HCT116 (cell line): ENCODE data around the gene AWAT2. TPM values are rescaled to one million over a fixed set of nuclear protein-coding genes. Genes with fewer than 3 reads are reported as not detected.

Experiments
- ATAC-seq: fragments of 200-7000 bp; cut with Tn5 transposase; 2 replicates; pipeline ENCODE4 v1.9.1; 2020; ENCODE audit warnings: mild to moderate bottlenecking, moderate library complexity
- BruUV-seq: library from RNA; stranded (reverse); fragments of 400-500 nt; replicated peaks from 2 replicates; lab custom pipeline; 2021; lab: Mats Ljungman, UMichigan
- CTCF ChIA-PET: fragments of 300-600 bp; sonication (Branson Sonifier 250); formaldehyde crosslinking; loops from one replicate; lab custom pipeline; 2021; ENCODE audit warnings: antibody characterized with exemption; lab: Charles Lee
- POLR2A ChIA-PET: fragments of 300-600, 350-600 bp; sonication (Branson Sonifier 250); formaldehyde crosslinking; loops from one replicate; lab custom pipeline; 2021; ENCODE audit warnings: antibody characterized with exemption; lab: Charles Lee
- RAD21 ChIA-PET, 2 experiments: fragments of 300-600 bp; sonication (Branson Sonifier 250); formaldehyde crosslinking; loops; one replicate each; lab custom pipeline; 2023; ENCODE audit warnings: low total read pairs in 2 of 2; ENCODE audit not compliant: uncharacterized antibody in 2 of 2, unreplicated experiment in 2 of 2, low non-redundant PET in 1 of 2; lab: Charles Lee
- DNase-seq: peaks from one replicate; pipeline ENCODE4 v3.0.0-alpha.2; 2010; ENCODE audit warnings: low read depth, low spot score
- H2AFZ ChIP-seq: fragments of 200-600 bp; shearing (Covaris generic), sonication (generic); 2 replicates; pipeline ENCODE4 v1.6.1; 2017; ENCODE audit warnings: low read depth, mixed run types, mixed read lengths, antibody characterized with exemption, low read length; ENCODE audit not compliant: poor library complexity, severe bottlenecking
- H3K27ac ChIP-seq: 2 replicates; pipeline ENCODE4 v1.5.1; 2012; ENCODE audit warnings: low read depth, low read length
- H3K27me3 ChIP-seq: fragments of 200-600 bp; sonication (generic); 2 replicates; pipeline ENCODE4 v1.6.1; 2016; ENCODE audit warnings: mixed run types, low read length, mixed read lengths; ENCODE audit not compliant: insufficient read depth
- H3K36me3 ChIP-seq, 2 experiments: fragments of 200-500 bp in 1 of 2; fragments of 200-600 bp in 1 of 2; sonication (Bioruptor generic) in 1 of 2; sonication (generic) in 1 of 2; 2 replicates each; pipeline versions ENCODE4 v1.5.1 to v1.6.1; 2014 to 2016; ENCODE audit warnings: low read length in 2 of 2, inconsistent platforms in 1 of 2, mixed read lengths in 1 of 2, mixed run types in 1 of 2; ENCODE audit not compliant: insufficient read depth in 2 of 2, control insufficient read depth in 1 of 2
- H3K4me1 ChIP-seq, 2 experiments: fragments of 200-600 bp in 1 of 2; sonication (generic) in 1 of 2; 2 replicates each; pipeline versions ENCODE4 v1.5.1 to v1.6.1; 2012 to 2017; ENCODE audit warnings: low read length in 2 of 2, inconsistent platforms in 1 of 2, mild to moderate bottlenecking in 1 of 2, mixed read lengths in 1 of 2, mixed run types in 1 of 2, moderate library complexity in 1 of 2; ENCODE audit not compliant: insufficient read depth in 2 of 2, control insufficient read depth in 1 of 2
- H3K4me2 ChIP-seq: fragments of 200-600 bp; sonication (generic); 2 replicates; pipeline ENCODE4 v1.6.1; 2017; ENCODE audit warnings: mixed run types, low read length, mixed read lengths
- H3K4me3 ChIP-seq, 2 experiments: fragments of 200-600 bp in 1 of 2; sonication (generic) in 1 of 2; replicated peaks in 1 of 2; 2 replicates each; pipeline ENCODE4 v1.5.1; 2011 to 2016; ENCODE audit warnings: low read length in 2 of 2, control low read depth in 1 of 2, low read depth in 1 of 2, mild to moderate bottlenecking in 1 of 2, mixed read lengths in 1 of 2, mixed run types in 1 of 2
- H3K79me2 ChIP-seq: fragments of 200-600 bp; sonication (generic); 2 replicates; pipeline ENCODE4 v1.6.1; 2017; ENCODE audit warnings: mild to moderate bottlenecking, mixed run types, low read length, moderate library complexity, mixed read lengths; ENCODE audit not compliant: insufficient read depth
- H3K9ac ChIP-seq: fragments of 200-600 bp; sonication (generic); 2 replicates; pipeline ENCODE4 v1.6.1; 2016; ENCODE audit warnings: low read length, mixed read lengths
- H3K9me2 ChIP-seq: fragments of 200-600 bp; sonication (generic), shearing (Covaris generic); 2 replicates; pipeline ENCODE4 v1.6.1; 2017; ENCODE audit warnings: mixed run types, mild to moderate bottlenecking, moderate library complexity; ENCODE audit not compliant: insufficient read depth
- H3K9me3 ChIP-seq, 2 experiments: fragments of 200-500 bp in 1 of 2; fragments of 200-600 bp in 1 of 2; sonication (Bioruptor generic) in 1 of 2; sonication (generic) in 1 of 2; 2 replicates each; pipeline ENCODE4 v1.6.1; 2014 to 2017; ENCODE audit warnings: low read length in 2 of 2, mixed read lengths in 2 of 2, inconsistent platforms in 1 of 2, low read depth in 1 of 2, mild to moderate bottlenecking in 1 of 2, mixed run types in 1 of 2, moderate library complexity in 1 of 2; ENCODE audit not compliant: control insufficient read depth in 1 of 2, insufficient read depth in 1 of 2
- H4K20me1 ChIP-seq: fragments of 200-600 bp; sonication (generic), shearing (Covaris generic); 2 replicates; pipeline ENCODE4 v1.6.1; 2017; ENCODE audit warnings: mixed run types, mild to moderate bottlenecking, moderate library complexity; ENCODE audit not compliant: insufficient read depth
- ATF3 ChIP-seq: IDR thresholded peaks from 2 replicates; pipeline ENCODE4 v1.6.1; 2012
- CEBPB ChIP-seq: IDR thresholded peaks from 2 replicates; pipeline ENCODE4 v1.6.1; 2012; ENCODE audit warnings: low read depth
- CTCF ChIP-seq, 3 experiments: fragments of 200-600 bp in 1 of 3; sonication (generic) in 1 of 3; IDR thresholded peaks in 2 of 3; conservative IDR thresholded peaks in 1 of 3; 2 replicates each; pipeline ENCODE4 v1.5.1; 2012 to 2017; ENCODE audit warnings: low read depth in 2 of 3, low read length in 2 of 3, antibody characterized with exemption in 1 of 3, borderline replicate concordance in 1 of 3, control low read depth in 1 of 3, mild to moderate bottlenecking in 1 of 3, mixed read lengths in 1 of 3, mixed run types in 1 of 3, moderate library complexity in 1 of 3; ENCODE audit not compliant: insufficient read depth in 1 of 3
- EGR1 ChIP-seq: IDR thresholded peaks from 2 replicates; pipeline ENCODE4 v1.6.1; 2012; ENCODE audit warnings: low read depth
- ELF1 ChIP-seq: IDR thresholded peaks from 2 replicates; pipeline ENCODE4 v1.6.1; 2012; ENCODE audit warnings: low read depth, borderline replicate concordance
- EZH2phosphoT487 ChIP-seq: fragments of 200-600 bp; IDR thresholded peaks from 2 replicates; pipeline ENCODE4 v1.6.1; 2018; ENCODE audit warnings: antibody characterized with exemption, borderline replicate concordance
- FOSL1 ChIP-seq: IDR thresholded peaks from 2 replicates; pipeline ENCODE4 v1.6.1; 2012; ENCODE audit warnings: low read depth
- JUND ChIP-seq: IDR thresholded peaks from 2 replicates; pipeline ENCODE4 v1.6.1; 2012
- MAX ChIP-seq: IDR thresholded peaks from 2 replicates; pipeline ENCODE4 v1.6.1; 2012
- POLR2A ChIP-seq: IDR thresholded peaks from 2 replicates; pipeline ENCODE4 v1.7.0; 2011; ENCODE audit warnings: borderline replicate concordance; ENCODE audit not compliant: insufficient read depth, insufficient read length; ENCODE audit errors: extremely low read depth
- POLR2AphosphoS5 ChIP-seq: IDR thresholded peaks from 2 replicates; pipeline ENCODE4 v1.6.1; 2011; ENCODE audit warnings: mild to moderate bottlenecking, low read depth, low read length, moderate library complexity
- RAD21 ChIP-seq: IDR thresholded peaks from 2 replicates; pipeline ENCODE4 v1.6.1; 2012; ENCODE audit warnings: low read depth, mild to moderate bottlenecking
- REST ChIP-seq: IDR thresholded peaks from 2 replicates; pipeline ENCODE4 v1.6.1; 2012; ENCODE audit warnings: low read depth
- SIN3A ChIP-seq: IDR thresholded peaks from 2 replicates; pipeline ENCODE4 v1.6.1; 2012; ENCODE audit warnings: low read depth
- SP1 ChIP-seq: IDR thresholded peaks from 2 replicates; pipeline ENCODE4 v1.6.1; 2012; ENCODE audit warnings: low read depth
- SRF ChIP-seq: IDR thresholded peaks from 2 replicates; pipeline ENCODE4 v1.6.1; 2012; ENCODE audit warnings: low read depth
- TCF7L2 ChIP-seq: IDR thresholded peaks from 2 replicates; pipeline ENCODE4 v1.7.0; 2011; ENCODE audit warnings: borderline replicate concordance, inconsistent platforms; ENCODE audit not compliant: insufficient read depth, insufficient read length; ENCODE audit errors: extremely low read depth
- YY1 ChIP-seq: IDR thresholded peaks from 2 replicates; pipeline ENCODE4 v1.6.1; 2011; ENCODE audit warnings: low read length, low read depth, moderate library complexity, mild to moderate bottlenecking; ENCODE audit not compliant: insufficient replicate concordance; ENCODE audit errors: extremely low read depth
- ZBTB33 ChIP-seq: IDR thresholded peaks from 2 replicates; pipeline ENCODE4 v1.6.1; 2011; ENCODE audit warnings: mild to moderate bottlenecking, low read length, moderate library complexity; ENCODE audit not compliant: insufficient replicate concordance; ENCODE audit errors: extremely low read depth
- ZNF274 ChIP-seq: fragments of 200-500 bp; sonication (Bioruptor generic); IDR thresholded peaks from 2 replicates; pipeline ENCODE4 v1.6.1; 2014; ENCODE audit warnings: mild to moderate bottlenecking, low read depth, low read length, inconsistent platforms
- intact Hi-C: fragments of 100-400 bp; cut with micrococcal nuclease; formaldehyde crosslinking; loops from 2 replicates; pipeline ENCODE4 v1.10.0; 2022
- total RNA-seq: library from RNA; stranded (reverse); gene quantifications from one replicate; pipeline ENCODE4 v1.2.1, GENCODE V29; 2021; ENCODE audit not compliant: unreplicated experiment

AWAT2 gene
- total RNA-seq, 1 experiment from 2014 or later = not detected

GRCh38 chrX:70041993-70042392 is 7.7 kb downstream of the AWAT2 start:
- no TSS peak for BruUV-seq
- Histone ChIP-seq H3K27me3 (no peaks in the 10 kb centered on the region), H3K9me3 (no peaks in the 10 kb centered on the region), H3K79me2 (no peaks in the 10 kb centered on the region), H3K4me2 (no peak overlapping the region), H2AFZ (no peak overlapping the region), H3K4me3 (no peak overlapping the region), H4K20me1 (no peaks in the 10 kb centered on the region), H3K9ac (no peak overlapping the region), H3K27ac (no peak overlapping the region), H3K36me3 (no peaks in the 10 kb centered on the region), H3K9me2 (no peaks in the 10 kb centered on the region), H3K4me1 (peaks cover 0 to 6% of the 10 kb centered on the region in 2 experiments; a peak in 1 of 4 replicates)
- ChIA-PET POLR2A (no interaction called here), CTCF (interaction anchor here (1.5 to 2.2 kb wide), 2 partner anchors 12 to 56 kb away, joined by 4 to 7 read pairs; no protein-coding TSS in a partner anchor), RAD21 (no interaction called here)
- no peak for TF ChIP-seq MAX
- no peak for TF ChIP-seq ZBTB33
- no peak for TF ChIP-seq SP1
- no peak for TF ChIP-seq SIN3A
- no peak for TF ChIP-seq REST
- TF ChIP-seq CTCF (IDR thresholded peaks at IDR 0.05 in 2 of 3, conservative IDR thresholded peaks at IDR 0.05 in 1 of 3; ENCODE audit: borderline replicate concordance in 1 of 3, insufficient read depth in 1 of 3, low read depth in 2 of 3, low read length in 2 of 3) = no peak
- no peak for TF ChIP-seq SRF
- TF ChIP-seq ATF3 = no peak
- TF ChIP-seq ELF1 = no peak
- no peak for TF ChIP-seq EZH2phosphoT487
- TF ChIP-seq EGR1 = no peak
- TF ChIP-seq POLR2AphosphoS5 = no peak
- no peak for TF ChIP-seq POLR2A
- TF ChIP-seq FOSL1 = no peak
- no peak for TF ChIP-seq ZNF274
- no peak for TF ChIP-seq CEBPB
- no peak for TF ChIP-seq TCF7L2
- TF ChIP-seq YY1 = no peak
- no peak for TF ChIP-seq RAD21
- TF ChIP-seq JUND = no peak
- DNase-seq = no peak
- intact Hi-C loops = no loop called here
- ATAC-seq = no peak
